NCI-H128 (cell line): ENCODE measurements around the gene SLC39A11.
"Not testable (repeated sequence)": the region's sequence is repeated elsewhere in the genome, so short reads cannot be mapped to it uniquely, and the experiment has no call there.

ENCODE experiments used
- DNase-seq: peaks from one replicate; lab custom pipeline; 2025; ENCODE audit not compliant: unreplicated experiment; lab: John Stamatoyannopoulos, UW

The SLC39A11 gene

GRCh38 chr17:72927760-72928159 lies 164.7 kb downstream of the SLC39A11 start:
- DNase-seq, result no peak

GRCh38 chr17:72927146-72927545 lies 165.3 kb downstream of the SLC39A11 start:
- no peak for DNase-seq

GRCh38 chr17:72926171-72926570 lies 166.3 kb downstream of the SLC39A11 start:
- no peak for DNase-seq

- no peak for DNase-seq
Observed at GRCh38 chr17:72924196-72924595, 168.3 kb downstream of the SLC39A11 start.

- DNase-seq, result no peak
Observed at GRCh38 chr17:72922219-72922618, 170.3 kb downstream of the SLC39A11 start.

GRCh38 chr17:72921347-72922054 lies 171.0 kb downstream of the SLC39A11 start:
- DNase-seq, result no peak

GRCh38 chr17:72920513-72920912 lies 172.0 kb downstream of the SLC39A11 start:
- no peak for DNase-seq

GRCh38 chr17:72916991-72917390 lies 175.5 kb downstream of the SLC39A11 start:
- no peak for DNase-seq

- no peak for DNase-seq
Observed at GRCh38 chr17:72915625-72916081, 176.8 kb downstream of the SLC39A11 start.

GRCh38 chr17:72913142-72913682 lies 179.3 kb downstream of the SLC39A11 start:
- DNase-seq, result no peak

GRCh38 chr17:72906306-72906705 lies 186.2 kb downstream of the SLC39A11 start:
- DNase-seq, result no peak

GRCh38 chr17:72903522-72903921 lies 189.0 kb downstream of the SLC39A11 start:
- no peak for DNase-seq

- no peak for DNase-seq
Observed at GRCh38 chr17:72901657-72902056, 190.8 kb downstream of the SLC39A11 start.

GRCh38 chr17:72901083-72901482 lies 191.4 kb downstream of the SLC39A11 start:
- no peak for DNase-seq

- no peak for DNase-seq
Observed at GRCh38 chr17:72900654-72900971, 191.9 kb downstream of the SLC39A11 start.

GRCh38 chr17:72898725-72899124 lies 193.8 kb downstream of the SLC39A11 start:
- DNase-seq, result no peak

GRCh38 chr17:72896288-72896687 lies 196.2 kb downstream of the SLC39A11 start:
- DNase-seq, result not testable (repeated sequence)

- no peak for DNase-seq
Observed at GRCh38 chr17:72891627-72892026, 200.9 kb downstream of the SLC39A11 start.

- DNase-seq, result no peak
Observed at GRCh38 chr17:72890711-72891110, 201.8 kb downstream of the SLC39A11 start.

GRCh38 chr17:72887917-72888316 lies 204.6 kb downstream of the SLC39A11 start:
- no peak for DNase-seq

- no peak for DNase-seq
Observed at GRCh38 chr17:72887322-72887721, 205.2 kb downstream of the SLC39A11 start.

GRCh38 chr17:72886622-72887021 lies 205.9 kb downstream of the SLC39A11 start:
- DNase-seq, result no peak

- no peak for DNase-seq
Observed at GRCh38 chr17:72884066-72884465, 208.4 kb downstream of the SLC39A11 start.
